GM21576 (cell line): ENCODE results near the gene RHBG.

ENCODE experiments used
- ATAC-seq: cut with Tn5 transposase; IDR thresholded peaks from one replicate; pipeline ENCODE4 v1.9.1; 2021; ENCODE audit warnings: mild to moderate bottlenecking, moderate library complexity; ENCODE audit not compliant: unreplicated experiment

Gene RHBG

DNA sequence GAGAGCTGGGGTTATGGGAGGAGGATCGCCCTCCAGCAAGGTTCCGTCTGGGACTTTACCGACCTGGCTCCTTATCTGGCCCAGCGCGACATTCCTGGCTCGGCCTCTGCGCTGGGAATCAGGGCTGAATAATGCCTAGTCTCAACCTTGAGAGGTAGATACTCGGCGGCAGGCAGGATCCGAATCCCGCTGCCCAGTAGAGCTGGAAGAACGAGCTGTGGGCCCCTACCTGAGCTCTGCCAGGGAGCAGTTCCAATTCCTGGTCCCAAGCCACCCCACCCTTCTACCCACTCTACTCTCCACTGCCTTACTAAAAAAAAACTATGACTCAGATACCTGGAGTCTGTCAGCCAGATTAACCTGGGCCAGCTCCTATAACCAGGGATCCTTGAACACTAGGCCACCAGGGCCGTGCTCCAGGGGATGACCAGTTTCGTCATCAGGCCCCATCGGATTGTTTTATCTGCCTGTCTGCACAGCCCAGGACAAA, 53.6 kb downstream of the RHBG start:
- ATAC-seq, result no peak

DNA sequence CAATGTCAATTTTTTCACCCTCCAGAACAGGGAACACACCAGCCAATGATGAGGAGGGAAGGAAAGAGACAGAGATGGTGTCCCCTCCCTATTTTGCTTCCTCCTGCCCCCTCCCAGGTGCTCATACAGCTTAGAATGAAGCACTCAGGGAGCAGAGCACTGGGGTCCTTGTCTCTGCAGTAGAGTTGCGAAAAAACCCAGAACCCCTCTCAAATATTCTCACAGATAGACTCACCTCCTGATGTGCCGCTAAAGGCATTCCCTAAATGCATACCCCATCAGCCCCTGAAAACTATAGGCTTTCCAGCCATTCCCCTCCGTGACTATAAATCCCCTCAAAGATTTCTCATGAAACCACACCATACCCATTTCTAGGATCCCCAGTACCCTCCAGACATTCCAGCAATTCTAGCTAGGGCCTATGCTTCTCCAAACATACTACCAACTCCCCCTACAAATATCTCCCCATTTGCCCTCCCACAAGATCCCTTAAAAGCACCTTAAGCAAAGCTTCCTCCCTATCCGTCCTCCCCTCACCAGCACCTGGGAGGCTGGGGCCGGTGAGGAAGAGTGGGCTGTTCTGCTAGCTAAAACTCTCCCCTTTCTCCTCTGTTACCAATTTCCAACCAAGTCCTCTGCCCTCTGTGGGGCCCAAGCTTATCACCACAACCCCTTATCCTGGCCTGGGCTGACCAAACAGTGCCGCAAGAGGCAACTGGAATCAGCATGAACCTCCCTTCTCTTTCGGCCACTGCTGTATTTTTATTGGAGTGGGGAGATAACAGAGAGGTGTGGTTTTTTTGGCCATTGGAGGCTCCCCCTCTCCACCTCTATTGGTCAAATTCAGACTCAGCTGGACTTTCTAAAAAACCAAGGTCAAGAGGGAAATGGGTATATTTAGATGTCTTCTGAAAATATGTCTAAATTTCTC, 54.7 kb downstream of the RHBG start:
- no peak for ATAC-seq

DNA sequence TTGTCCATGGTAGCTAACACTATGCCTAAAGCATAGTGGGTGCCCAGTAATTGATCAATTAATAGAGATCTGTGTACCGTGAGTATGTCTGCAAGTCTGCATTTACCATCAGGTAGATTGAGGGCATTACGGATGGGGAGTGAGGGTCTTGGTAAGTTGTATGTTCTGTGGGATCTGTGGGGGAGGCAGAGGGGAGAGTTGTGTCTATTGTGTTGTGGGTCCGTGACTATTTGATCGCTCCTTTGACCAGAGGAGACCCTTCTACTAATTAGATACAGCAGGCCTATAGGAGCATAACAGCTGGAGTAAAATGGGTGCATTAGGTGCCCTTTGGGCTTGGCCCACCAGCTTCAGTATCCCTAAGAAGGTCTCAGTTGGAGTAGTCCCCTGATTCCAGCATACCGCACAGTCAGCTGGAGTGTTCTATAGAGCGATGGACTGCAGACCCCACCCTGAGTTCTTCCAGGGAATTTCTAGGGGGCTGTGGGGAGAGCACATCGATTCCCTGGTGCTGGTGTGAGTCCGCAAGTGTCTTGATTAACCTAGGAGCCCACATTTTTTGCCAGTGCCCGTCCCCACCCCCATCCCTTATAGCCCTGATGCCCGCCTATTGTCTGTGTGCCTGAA, 55.9 kb downstream of the RHBG start:
- no peak for ATAC-seq

DNA sequence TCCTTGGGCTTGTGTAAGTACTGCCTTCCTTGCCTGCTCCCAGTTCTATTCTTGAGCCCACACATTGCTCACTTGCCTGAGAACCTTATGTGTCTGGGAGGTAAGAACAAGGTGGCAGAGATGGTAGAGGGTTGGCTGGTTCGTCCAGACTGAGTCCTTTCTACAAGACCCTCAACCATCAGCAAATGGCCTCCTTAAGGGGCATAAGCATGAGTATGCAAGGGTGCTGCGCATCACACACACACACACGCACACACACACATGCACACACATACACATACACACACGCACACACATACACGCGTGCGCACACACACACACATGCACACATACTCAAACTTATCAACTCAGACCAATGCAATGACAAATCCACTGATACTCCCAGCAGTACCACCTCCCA, 56.9 kb downstream of the RHBG start:
- ATAC-seq, result no peak

DNA sequence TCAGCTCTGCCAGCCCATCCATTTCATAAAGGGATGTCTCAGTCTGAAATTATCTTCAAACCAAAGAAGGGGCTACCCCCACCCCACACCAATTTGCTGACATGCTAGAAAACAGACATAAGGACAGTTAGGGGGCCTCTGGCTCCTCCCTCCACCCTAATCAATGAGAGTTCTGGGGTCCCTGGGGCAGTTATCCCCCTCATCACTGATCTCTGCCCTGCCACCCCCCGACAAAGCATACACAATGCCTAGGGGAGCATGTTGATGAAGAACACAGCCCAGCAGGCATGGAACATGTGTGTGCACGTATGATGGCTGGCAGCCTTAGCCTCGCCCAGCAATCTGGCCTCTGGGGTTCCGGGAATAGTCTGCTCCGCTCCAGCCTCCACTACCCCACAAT, 58.9 kb downstream of the RHBG start:
- ATAC-seq, result no peak

DNA sequence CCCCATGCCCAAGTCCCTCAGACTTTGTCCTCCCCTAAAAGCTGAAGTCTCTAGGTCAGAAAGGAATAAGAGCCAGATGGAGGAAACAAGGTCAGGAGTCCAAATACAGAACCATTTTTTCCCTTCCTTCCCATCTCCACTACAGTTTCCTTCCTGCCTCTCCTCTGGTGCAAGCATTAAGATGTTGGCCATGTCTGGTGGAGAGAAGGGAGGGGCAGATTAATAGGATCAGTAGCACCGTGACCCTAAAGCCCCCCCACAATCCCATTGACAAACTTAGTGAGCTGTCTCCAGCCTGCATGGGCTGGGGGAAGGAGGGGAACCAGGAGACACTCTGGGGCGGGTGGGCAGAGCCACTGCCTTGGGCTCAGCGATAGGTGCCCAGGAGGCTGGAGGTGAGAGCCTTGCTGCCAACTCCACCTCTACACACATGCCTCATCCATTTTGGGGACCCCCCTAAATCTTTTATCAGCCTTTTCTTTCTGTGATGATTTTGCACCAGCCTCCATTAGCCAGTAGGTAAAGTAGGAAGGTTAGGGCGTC, 59.8 kb downstream of the RHBG start:
- no peak for ATAC-seq

DNA sequence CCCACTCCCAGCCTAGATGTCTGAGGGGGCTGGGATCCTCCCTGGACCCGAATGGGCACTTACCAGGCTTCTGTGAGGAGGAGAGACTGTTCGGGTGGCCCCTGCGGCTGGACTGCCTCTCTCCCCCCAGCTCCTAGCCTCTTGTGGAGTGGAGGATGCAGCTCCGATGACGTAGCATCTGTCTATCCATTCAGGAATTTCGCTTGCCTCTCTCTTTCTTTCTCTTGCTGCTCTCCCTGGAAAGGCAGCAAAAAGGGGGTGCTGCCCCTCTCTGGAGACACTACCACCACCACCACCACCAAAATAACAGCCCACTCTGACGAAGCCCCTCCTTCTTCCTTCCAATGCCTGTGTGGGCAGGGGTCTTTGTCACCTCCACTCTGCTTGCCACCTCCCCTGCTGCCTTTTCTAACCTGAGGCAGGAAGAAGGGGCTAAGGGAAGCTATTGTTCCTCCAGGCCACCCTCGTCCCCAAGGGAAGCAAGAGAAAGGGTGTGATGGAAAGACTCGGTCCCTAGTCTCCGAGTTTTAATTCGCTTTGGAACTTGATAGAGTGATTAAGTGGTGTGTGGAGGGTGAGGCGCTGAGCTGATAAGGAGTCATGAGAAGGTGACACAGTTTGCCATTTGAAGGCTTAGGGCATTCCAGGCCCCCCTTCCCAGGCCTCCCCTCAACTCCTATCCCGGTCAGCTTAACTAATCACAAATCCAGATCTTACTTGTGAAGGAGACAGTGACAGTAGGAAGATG, 60.5 kb downstream of the RHBG start:
- no peak for ATAC-seq

DNA sequence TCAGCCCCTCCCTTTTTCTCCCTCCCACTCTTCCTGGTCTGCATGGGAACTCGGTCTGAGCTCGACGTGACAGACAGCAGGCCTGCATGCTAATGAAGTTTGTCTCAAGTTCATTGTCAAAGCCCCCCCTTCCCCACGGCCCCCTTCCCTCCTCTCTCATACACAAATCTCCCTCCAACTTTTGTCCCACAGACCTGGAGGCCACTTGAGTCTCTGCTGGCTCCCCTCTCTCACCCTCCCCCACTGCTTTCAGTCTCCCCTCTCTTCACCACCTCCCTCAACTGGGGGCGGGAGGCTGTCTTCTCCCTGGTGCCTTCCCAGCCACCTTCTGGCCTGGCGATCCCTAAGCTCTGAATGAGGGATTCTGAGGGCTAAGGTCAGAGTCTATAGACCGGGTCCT, 61.3 kb downstream of the RHBG start:
- no peak for ATAC-seq

DNA sequence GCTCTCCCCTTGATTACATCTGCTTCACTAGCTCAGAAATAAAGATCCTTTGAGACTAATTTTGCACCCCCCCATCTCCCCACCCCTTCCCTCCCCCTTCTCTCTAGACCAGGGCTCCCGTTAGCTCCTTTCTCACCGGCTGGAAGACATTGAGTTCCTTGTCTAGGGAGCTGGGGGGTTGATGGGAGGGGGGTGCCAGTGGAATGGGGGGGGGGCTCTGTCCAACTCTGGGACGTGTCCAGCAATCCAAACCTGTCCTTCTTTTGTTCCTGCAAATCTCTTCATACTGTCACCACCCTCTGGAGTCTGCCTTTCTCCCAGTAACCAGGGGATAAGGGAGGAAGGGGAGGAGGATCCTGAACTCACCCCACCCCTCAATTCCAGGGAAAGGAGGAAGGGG, 61.9 kb downstream of the RHBG start:
- no peak for ATAC-seq

DNA sequence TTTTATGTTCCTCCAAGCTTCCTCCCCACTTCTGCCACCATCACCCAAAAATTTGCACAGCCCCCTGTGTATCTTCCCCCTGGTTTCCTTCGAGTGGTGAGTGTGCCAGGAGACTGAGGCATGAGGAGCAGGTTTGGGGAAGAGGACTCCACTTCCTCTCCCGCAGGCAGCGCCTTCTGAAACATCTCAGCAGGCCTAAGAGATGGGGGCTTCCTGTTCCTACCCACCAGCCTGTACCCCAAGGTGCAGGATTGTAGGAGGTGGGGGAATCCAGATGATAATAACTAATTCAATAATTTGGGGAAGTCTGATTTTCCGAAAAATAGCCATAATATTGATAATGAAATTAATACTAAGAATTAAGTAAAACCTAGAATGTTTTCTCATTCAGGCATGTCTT, 62.4 kb downstream of the RHBG start:
- no peak for ATAC-seq

DNA sequence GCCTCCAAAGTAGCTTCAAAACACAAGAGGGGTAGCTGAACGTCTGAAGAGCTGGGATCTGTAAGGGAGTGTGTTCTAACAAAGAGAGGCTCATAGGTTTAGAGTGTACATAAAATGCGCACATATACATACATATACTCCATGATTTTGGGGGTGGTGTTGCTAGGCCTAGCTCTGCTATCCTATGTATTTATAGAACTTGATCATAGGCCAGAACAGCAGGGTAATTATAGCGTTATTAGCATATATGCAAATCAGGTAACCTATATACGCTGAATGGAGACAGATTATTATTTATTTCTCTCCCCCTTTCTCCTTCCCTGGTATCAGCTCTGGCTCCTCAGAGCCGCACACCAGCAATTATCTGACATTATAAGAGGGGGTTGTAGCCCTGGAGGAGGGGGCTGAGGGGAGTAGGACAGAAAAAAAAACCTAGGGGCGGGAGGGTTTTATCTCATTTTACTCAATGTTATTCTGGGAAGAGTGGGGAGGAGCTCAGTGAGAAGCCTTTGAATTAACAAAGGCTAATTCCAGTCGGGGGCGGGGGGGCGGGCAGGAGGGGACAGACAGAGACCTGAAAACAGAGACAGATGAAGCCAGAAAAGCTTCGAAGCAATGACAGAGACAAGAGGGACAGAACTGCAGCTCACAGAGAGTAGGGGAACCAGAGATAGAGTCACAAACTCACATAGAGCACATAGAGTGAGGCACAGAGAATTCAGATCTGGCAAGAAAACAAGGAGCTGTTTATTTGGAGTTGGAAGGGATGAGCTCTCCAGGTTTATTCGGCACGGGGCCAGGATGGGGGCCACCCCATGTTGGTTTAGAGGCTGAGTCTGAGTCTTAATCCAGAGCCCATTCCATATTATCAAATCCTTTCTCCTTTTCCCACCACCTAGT, 63.0 kb downstream of the RHBG start:
- no peak for ATAC-seq

DNA sequence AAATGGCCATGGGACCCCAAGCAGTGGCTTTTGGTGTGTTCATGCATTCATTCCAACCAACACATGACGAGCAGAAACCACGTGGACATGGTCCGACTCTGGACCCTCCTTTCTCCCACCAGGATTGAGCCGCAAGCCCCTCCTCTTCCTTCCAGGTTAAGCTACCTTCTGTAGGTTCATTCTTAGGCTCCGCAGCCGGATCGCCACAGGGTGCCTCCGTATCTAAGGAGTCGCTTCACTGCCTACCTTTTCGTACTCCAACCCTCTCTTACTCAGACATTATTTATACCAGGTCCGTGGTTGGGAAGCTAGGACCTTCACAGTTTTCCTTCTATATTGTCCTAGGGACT, 63.6 kb downstream of the RHBG start:
- no peak for ATAC-seq

DNA sequence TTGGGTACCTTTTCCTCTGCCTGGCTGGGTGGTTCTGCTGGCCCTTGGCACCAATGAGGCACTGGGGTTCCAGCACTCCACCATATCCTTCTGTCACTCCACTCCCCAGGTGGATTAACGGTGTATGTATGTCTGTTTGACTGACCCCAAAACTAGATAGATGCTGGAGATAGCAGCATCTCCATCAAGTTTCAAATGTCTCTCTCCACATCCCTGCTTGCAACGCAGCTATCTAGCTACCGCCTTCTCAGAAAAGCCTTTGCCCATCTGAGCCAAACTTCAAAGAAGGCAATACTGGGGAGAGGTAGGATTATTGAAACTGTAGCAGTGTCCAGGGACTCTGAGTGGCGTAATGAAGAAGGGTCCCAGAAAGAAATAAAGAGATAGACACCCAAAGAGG, 64.0 kb downstream of the RHBG start:
- ATAC-seq, result no peak

DNA sequence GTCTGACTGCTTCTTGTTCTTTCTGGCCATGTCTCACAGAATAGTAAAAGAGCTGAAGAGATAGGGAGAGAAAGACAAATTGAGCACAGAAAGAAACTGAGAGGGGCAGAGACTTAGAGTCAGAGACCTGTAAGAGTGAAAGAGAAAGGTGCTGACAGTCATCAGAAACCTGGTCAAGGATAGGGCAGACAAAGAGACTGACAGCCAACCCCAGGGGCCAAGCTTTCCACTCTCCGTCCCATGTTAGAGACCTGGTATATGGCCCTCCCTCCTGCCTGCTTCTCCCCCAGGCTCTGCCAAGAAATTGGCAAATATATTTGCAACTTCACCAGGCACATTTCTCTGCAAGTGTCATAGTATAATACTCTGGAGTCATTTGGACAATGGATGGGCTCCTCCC, 64.6 kb downstream of the RHBG start:
- ATAC-seq, result no peak
